NK-92 treated with Interleukin-12 subunit alpha and Interleukin-12 subunit beta, amount 100 ng/mL, for 24 hours (cell line): Measurements from ENCODE around the gene NCBP2L.
"Not testable (repeated sequence)": the region's sequence is repeated elsewhere in the genome, so short reads cannot be mapped to it uniquely, and the experiment has no call there.

ENCODE experiments used
- DNase-seq: peaks from one replicate; lab custom pipeline; 2025; lab: John Stamatoyannopoulos, UW

Gene NCBP2L

DNA sequence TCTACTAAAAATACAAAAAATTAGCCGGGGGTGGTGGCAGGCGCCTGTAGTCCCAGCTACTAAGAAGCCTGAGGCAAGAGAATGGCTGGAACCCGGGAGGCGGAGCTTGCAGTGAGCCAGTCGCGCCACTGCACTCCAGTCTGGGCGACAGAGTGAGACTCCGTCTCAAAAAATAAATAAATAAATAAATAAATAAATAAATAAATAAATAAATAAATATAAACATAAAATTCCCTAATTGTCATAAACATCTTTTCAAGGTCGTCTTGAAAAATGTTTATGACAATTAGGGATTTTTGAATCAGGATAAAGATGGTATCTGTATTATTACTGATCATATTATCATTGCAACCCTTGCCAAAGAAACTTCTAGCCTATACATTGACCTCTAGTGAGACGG is 32.5 kb downstream of the NCBP2L start:
- not testable (repeated sequence) for DNase-seq

DNA sequence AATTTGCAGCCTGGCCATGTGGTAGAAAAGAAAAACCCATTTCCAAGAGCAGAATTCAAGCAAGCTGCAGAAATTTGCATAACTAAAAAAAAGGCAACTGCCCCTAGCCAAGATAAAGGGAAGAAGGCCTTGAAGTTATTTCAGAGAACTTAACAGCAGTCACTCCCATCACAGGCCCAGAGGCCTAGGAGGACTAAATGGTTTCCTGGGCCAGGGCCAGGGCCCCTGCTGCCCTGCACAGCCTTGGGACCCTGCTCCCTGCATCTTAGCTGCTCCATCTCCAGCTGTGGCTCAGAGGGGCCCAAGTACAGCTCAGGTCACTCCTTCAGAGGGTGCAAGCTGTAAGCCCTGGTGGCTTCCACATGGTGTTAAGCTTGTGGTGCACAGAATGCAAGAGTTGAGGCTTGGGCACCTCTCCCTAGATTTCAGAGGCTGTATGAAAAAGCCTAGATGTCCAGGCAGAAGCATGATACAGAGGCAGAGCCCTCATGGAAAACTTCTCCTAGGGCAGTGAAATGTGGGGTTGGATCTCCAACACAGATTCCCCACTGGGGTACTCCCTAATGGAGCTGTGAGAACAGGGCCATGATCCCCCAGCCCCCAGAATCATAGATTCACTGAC is 41.5 kb downstream of the NCBP2L start:
- DNase-seq, result no peak

DNA sequence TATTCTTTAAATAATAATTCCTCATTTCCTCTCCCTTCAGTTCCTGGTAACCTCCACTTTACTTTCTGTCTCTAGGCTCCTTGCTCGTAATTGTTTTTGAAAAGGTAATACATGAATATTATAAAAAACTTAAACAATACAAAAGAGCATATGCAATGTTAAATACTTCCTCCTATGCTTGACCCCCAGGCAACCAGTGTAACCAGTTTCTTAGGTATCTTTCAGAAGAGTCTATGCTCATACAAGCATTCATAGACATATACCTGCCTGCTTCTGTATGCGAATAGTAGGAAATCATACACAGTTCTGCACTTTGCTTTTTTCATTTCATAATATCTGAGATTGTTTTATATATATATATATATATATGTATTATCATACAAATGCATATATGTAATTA is 45.5 kb downstream of the NCBP2L start:
- no peak for DNase-seq

DNA sequence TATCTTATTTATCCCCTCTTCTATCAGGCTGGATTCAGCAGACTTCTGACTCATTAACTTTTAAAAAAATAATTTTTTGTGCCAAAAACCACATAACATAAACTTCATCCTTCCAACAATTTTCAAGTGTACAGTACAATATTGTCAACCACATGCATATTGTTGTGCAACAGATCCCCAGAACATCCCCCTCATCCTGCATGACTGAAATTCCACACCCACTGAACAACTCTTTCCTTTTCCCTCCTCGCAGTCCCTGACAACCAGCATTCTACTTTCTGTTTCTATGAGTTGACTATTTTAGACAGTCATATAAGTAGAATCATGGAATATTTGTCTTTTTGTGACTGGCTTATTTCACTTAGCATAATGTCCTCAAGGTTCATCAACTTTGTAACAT is 45.9 kb downstream of the NCBP2L start:
- no peak for DNase-seq

DNA sequence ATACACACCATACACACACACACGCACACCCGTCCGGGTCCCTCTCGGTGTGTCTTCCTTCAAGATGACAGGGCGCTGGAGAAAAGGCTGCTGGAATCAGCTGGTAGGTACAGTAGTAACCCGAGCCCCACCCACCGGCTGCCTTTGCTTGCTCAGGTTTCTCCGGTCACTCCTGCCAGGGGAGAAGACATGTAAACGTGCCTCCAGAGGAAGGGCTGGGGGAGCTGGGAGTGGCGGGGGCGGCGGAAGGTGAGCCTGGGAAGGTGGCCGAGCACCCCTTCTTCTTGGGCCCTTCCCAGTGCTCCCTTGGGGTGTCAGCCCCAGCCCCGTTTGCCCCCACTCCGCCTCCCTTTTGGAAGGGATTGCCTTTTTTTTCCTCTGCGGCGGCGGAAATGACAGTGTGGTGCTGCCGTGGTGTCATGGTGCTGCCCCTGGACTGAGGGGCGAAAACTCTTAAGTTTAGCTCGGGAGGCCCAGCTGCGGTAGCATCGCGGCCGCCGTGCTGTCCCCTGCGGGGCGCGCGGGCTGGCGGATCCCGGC is 48.2 kb downstream of the NCBP2L start, which contains the start of gene MID2:
MID2 (plus strand) TSS at position 169 of the 540 bp plus-strand sequence. CDS start 561 bp downstream, outside the sequence.
- no peak for DNase-seq

DNA sequence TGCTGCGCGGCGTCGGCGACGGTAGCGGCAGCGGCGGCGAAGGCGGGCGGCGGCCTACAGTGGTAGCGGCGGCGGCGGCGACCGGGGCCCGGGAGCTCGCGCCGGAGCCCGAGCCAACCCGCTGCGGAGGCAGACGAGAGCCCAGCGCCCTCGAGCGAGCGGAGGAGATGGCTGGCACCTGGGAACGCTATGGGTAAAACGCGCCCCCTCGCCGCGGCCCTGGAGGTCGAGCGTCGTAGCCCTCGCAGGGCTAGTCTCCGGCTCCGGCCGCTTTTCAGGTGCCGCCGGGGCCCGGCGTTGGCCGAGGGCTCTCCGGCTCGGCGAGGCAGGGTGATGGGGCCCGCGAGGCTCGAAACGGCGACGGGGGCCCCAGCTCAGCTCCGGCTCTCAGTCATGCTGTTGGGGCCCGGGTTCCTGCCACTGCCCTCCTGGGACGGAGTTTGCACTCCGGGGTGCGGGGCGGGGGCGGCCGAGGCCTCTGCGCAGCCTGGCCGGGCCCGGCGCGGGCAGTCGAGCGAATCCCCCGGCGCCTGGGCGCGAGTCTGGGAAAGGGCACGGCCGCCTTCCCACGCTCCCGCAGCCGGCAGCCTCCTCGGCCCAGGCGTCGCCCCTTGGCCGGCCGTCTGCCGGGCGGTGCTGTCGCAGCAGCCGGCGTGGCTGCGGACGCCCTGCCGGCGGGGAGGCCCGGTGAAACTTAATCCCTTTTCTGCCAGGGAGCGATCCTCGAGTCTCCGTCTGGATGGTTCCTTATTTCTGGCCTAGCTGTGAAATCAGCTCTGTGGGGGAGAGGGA is 48.9 kb downstream of the NCBP2L start:
- DNase-seq, result no peak

DNA sequence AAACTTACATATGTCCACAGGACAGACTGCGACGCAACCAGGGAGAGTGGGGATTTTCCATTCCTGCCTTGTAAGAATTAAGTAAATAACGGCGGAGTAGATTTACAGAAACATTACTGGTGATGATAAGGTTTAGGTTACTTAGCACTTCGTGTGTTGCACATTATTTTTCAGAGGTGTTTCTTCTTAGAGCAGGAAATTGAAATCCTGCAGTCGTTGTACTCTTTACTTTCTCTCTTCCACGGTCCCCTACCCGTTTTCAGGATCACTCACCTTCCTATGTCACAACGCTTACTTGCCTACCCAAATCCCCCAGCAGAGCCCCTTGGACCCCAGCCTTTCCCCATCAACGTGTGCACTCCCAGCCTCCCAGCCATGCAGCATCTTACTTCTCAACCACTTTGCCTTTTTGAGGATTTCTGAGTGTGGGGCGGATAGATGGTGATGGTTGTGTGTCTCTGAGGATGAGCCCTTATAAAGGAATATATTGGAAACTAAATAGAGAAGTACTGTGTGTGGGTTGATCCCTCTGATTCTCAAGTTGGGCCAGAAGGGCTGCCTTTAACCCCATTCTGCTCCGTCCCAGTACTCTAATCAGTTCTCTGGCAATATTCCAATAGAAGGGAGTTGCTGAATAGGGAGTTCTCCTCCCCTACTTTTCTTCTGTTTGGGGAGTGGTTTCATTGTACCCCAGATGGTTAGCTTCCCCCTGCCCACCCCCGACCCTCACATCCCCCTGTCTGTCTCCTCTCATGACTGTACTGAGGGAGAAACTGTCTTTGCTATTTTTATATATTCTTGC is 49.7 kb downstream of the NCBP2L start:
- no peak for DNase-seq

DNA sequence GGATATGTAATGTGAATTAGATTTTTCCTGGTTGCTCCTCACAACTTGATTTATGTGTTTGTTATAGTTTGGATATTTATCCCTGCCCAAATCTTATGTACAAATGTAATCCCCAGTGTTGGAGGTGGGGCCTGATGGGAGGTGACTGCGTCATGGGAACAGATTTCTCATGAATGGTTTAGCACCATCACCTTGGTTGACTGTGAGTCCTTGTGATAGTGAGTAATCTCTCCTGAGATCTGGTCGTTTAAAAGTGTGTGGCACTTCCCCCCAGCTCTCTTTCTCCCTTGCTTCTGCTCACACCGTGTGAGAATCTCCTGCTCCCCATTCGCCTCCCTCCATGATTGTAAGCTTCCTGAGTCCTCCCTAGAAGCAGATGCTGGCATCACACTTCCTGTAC is 50.3 kb downstream of the NCBP2L start:
- DNase-seq, result no peak

DNA sequence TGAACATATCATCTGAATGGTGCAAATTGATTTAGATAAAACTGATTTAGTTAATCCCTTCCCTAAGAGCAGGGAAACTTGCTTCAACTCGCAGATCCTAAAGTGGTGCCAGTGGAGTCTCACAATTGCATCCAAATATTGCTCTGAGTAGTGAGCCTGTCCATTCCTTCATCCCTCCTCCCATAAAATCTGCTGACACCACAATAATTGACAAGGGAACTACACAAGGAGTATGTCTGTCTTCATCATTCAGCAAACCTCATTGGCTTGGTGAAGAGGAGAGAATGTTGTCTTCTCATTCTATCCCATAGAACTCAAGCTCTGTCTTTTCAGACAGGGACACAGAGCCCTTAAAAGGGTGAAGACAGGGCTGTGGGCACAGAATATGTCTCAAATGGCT is 52.3 kb downstream of the NCBP2L start:
- DNase-seq, result no peak

DNA sequence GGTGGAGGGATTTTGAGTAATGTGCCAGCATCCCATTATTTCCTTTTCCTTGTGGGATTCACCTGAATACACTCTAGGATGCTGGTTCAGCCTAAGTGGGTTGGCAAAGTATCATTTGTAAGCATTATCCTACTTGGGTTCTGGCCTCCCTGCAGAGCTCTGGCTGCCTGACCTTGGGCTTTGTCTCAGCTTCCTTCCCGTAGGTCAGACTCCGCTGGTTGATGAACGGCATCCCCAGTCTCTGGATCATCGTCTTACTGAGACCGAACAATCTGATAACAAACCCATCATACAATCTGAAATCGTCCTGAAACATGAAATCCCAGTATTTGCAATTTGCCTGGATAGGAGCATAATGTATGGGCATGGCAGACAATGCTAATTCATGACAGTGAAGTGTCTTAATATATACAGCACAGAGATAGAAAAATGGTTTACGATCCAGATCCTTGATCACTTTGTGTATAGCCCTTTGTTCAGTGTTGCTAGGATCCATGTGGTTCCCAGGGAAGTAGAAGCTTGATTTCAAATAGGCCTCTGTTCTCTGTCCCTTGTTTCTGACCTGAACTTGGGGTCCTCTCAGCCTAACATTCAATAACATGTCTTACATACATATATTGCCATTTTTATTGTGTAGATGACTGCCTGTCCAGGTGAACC is 53.7 kb downstream of the NCBP2L start:
- no peak for DNase-seq

DNA sequence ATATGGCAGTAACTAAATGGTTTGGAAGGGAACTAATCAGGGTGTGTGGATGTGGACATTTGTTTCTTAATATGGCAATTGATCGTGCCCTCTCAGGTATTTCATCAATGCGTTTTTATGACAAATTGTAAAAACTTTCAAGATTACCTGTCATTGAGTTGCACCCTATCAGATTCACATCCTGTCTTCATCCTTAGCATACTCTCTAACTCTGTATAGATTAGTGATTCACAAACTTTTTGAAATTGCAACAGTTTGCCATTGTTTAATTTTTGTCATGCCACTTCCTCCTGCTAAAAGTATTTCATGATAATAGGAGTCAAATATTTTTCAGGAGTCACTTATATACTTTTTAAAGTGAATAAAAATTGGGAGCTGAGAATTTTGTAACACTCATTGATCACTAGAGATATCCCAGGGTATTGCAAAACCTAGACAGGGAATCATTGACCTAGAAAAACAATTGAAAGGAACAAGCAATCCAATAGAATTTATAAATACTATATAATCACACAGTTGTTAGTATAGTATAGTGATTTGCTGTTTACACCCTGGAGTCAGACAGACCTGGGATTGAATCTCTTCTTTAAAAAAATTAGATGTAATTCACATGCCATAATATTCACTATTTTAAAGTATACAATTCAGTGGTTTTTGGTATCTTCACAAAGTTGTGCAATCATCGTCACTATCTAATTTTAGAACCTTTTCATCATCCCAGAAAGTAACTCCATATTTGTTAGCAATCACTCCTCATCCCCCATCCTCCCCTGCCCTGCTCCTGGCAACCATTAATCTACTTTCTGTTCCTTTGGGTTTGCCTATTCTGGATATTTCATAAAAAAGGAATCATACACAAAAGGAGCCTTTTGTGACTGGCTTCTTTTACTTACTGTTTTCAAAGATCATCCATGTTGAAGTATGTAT is 57.0 kb downstream of the NCBP2L start:
- DNase-seq, result no peak

DNA sequence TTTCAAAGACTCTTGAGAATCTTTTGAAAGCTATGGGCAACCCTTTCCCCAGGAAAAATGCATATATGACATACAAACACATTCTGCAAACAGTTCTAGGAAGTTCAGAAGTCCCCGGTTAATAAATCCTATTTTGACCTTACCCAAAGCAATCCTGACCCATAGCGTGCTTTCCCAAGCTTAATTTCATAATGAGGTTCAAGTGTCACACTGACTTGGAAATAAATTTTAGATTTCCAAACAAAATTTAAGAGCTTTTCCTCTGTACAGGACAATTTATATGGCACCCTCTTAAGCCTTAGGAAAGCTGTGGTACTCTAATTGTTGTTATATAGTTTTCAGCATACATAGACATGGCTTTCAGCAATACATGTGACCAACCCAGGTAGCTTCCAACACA is 59.4 kb downstream of the NCBP2L start:
- DNase-seq, result no peak

DNA sequence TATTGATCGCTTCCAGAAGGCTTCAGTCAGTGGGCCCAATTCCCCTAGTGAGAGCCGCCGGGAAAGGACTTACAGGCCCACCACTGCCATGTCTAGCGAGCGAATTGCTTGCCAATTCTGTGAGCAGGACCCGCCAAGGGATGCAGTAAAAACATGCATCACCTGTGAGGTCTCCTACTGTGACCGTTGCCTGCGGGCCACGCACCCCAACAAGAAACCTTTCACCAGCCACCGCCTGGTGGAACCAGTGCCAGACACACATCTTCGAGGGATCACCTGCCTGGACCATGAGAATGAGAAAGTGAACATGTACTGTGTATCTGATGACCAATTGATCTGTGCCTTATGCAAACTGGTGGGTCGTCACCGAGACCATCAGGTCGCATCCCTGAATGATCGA is 63.4 kb downstream of the NCBP2L start:
- no peak for DNase-seq

DNA sequence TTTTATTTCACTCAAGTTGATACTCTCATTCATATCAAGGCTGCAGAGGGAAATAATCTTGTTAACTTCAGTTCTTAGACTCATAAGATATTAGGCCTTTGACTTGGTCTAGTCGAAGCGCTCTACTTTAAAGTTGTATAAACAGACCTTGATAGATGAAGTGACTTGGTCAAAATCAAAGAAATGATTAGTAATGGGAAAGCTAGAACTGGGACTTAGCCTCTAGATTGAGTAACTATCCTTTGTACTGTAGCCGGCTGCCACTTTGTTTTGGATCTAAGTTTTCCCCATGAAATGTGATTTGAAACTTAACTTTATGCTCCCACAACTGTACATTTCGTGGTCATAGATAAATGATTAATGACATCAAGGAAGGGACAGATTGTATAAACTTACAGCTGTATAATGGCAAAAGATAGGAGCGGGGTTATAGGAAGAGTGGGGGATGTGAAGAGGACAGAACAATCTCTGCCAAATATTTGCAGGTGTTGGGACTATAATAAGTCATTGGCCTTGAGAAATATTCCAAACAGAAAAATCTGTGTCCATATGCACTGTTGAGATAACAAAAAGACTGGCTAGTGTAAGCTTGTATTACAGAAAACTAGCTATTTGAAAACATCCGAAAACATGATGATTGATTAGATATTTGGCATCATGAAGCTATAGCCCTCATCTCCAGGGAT is 65.3 kb downstream of the NCBP2L start:
- no peak for DNase-seq
